Measurements from ENCODE around the gene HARS1.
"Not testable (repeated sequence)": the region's sequence is repeated elsewhere in the genome, so short reads cannot be mapped to it uniquely, and the experiment has no call there.

HARS1 gene

GRCh38 chr5:140664030-140664358 is 27.2 kb downstream of the HARS1 start:
- H3K4me1 Mint-ChIP-seq (ENCODE audit: low read depth), result peaks cover 41% of the 10 kb centered on the region
- H3K36me3 Mint-ChIP-seq (ENCODE audit: low read depth), result peaks cover 73% of the 10 kb centered on the region
- H3K27me3 Mint-ChIP-seq, result no peaks in the 10 kb centered on the region
- no peaks in the 10 kb centered on the region for H3K9me3 Mint-ChIP-seq
- H3K4me3 Mint-ChIP-seq, result peak overlapping the region; percentile 99
- peak overlapping the region; percentile 98 for H3K27ac Mint-ChIP-seq

GRCh38 chr5:140660371-140660770 is 30.8 kb downstream of the HARS1 start:
- H3K36me3 Mint-ChIP-seq (ENCODE audit: low read depth), result peaks cover 68% of the 10 kb centered on the region

DNA sequence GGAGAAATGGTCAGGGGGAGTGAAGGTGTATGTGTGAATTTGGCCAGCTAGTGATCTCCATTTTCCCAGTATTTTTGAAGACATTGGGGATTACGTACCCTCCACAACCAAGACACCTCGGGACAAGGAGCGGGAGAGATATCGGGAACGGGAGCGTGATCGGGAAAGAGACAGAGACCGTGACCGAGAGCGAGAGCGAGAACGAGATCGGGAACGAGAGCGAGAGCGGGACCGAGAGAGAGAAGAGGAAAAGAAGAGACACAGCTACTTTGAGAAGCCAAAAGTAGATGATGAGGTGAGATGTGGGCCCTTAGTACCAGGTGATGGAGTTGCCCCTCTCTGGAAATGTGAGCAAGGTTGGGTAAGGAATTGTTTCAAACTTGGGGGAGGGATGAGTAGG is 32.3 kb downstream of the HARS1 start:
- Mint-ChIP-seq H3K36me3 (ENCODE audit: low read depth) (peaks cover 76% of the 10 kb centered on the region), H3K4me3 (no peak overlapping the region), H3K9me3 (no peaks in the 10 kb centered on the region), H3K27me3 (no peaks in the 10 kb centered on the region), H3K27ac (no peak overlapping the region), H3K4me1 (ENCODE audit: low read depth) (peaks cover under 1% of the 10 kb centered on the region)

More at GRCh38 chr5:140660371-140660770, 30.8 kb downstream of the HARS1 start:
- H3K4me3 Mint-ChIP-seq, H3K9me3 Mint-ChIP-seq, H3K27me3 Mint-ChIP-seq, H3K27ac Mint-ChIP-seq: not testable (repeated sequence)
- H3K4me1 Mint-ChIP-seq (ENCODE audit: low read depth), result peaks cover 11% of the 10 kb centered on the region

DNA sequence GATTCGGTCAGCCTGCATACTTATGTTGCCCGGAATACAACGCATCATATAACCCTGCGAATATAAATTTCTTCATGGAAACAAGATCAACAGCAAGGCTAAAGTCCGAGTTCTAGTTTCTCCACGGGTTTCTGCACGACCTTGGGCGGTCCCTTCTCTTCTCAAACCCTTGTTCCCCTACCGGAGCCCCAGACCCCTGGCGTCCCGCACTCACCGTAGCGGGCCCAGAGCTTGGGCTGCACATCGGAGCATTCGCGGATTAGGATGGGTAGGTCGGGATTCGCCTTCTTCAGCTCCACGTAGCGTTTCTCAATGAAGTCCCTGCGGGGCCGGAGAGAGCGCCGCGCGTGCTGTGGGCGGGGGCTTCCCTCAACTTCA is 44.1 kb downstream of the HARS1 start:
- Mint-ChIP-seq H3K4me3 (peak overlapping the region; percentile 99), H3K27me3 (no peaks in the 10 kb centered on the region), H3K9me3 (no peaks in the 10 kb centered on the region), H3K27ac (peak overlapping the region; percentile 94), H3K36me3 (ENCODE audit: low read depth) (peaks cover 61% of the 10 kb centered on the region), H3K4me1 (ENCODE audit: low read depth) (peaks cover 57% of the 10 kb centered on the region)

DNA sequence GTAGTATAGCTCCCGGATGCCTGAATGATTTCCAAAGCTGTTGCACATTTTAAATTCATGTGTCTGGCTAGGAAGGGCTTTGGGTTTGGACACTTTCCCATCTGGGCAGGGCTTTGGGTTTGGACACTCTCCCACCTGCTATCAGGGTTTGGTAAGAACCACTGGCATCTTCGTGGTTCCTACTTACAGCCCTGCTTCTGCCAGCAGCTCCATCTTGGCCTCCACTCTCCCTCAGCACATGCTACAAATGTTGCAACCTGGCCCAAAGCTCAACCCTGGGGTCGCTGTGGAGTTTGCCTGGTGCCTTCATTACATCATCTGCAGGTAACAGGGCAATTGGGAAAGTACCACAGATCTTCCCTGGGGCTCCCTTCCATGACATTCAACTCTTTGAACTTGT is 48.5 kb downstream of the HARS1 start:
- Mint-ChIP-seq H3K4me3 (no peak overlapping the region), H3K36me3 (ENCODE audit: low read depth) (peaks cover 51% of the 10 kb centered on the region), H3K27ac (no peak overlapping the region), H3K27me3 (no peaks in the 10 kb centered on the region), H3K4me1 (ENCODE audit: low read depth) (peaks cover 66% of the 10 kb centered on the region), H3K9me3 (no peaks in the 10 kb centered on the region)

DNA sequence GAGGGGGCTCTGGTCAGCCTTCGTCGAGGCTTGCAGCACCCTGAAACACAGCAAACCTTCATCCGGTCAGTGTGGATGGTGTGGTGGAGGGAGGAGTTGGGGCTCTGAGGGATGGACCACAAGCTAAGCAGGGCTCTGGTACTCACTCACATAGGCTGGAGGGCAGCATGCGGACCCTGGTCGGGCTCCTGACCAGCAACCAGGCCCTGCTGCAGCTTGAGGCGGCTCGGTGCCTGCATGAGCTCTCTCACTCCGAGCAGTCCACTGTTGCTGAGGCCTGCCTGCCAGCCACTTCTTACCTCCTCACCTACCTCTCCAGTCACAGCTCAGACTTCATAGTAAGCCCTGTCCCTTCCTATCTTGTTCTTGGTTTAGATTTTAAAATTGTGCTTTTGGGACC is 49.5 kb downstream of the HARS1 start:
- Mint-ChIP-seq H3K4me1 (ENCODE audit: low read depth) (peaks cover 59% of the 10 kb centered on the region), H3K36me3 (ENCODE audit: low read depth) (peaks cover 51% of the 10 kb centered on the region), H3K4me3 (no peak overlapping the region), H3K9me3 (no peaks in the 10 kb centered on the region), H3K27ac (no peak overlapping the region), H3K27me3 (no peaks in the 10 kb centered on the region)

DNA sequence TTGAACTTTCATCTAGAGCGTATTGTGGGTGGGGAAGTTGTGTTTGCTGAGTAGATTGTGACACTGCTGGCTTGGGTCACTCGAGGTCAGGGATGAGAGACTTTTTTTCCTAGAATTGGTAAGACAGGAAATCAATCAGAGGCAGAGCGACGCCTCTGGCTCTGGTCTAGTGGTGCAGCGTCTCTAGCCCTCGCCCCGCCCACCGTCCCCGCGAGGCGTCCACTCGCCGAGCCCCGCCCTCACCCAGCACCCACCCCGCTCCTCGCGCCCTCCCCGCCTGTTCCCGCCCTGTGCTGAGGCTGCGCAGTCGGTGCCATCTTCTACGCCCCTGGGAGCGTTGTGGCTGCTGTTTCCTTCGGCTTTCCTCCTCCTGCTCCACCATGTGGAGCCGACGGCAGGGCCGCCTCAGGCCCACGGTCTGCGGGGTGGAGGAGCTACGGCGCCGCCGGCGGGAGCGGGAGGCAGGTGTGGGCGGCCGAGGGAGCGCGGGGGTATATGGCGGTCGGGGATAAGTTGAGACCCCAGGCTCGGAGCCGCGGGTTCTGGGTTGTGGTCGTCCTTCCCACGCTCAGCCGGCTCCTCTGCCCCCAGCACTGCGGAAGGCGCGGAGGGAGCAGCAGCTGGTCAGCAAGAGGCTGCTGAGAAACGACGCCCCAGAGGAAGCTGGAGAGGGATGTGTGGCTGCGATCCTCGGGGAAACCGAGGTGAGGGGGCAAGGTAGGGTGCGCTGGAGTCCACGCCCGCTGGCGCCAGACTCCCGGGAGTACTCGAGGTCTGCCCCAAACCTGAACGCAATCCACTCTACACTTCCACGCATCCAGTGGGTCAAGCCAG is 51.8 kb downstream of the HARS1 start, which contains the start of gene TMCO6:
TMCO6 (plus strand) TSS at position 304 of the 834 bp plus-strand sequence; CDS start at position 381, 77 bp downstream.
- Mint-ChIP-seq H3K9me3 (no peaks in the 10 kb centered on the region), H3K4me3 (peak within 1 kb of the TSS; percentile 99), H3K36me3 (ENCODE audit: low read depth) (peaks cover 32% of the 10 kb centered on the region), H3K27ac (peak within 1 kb of the TSS; percentile 98), H3K4me1 (ENCODE audit: low read depth) (peaks cover 47% of the 10 kb centered on the region), H3K27me3 (no peaks in the 10 kb centered on the region)

- H3K27me3 Mint-ChIP-seq, H3K9me3 Mint-ChIP-seq: not testable (repeated sequence)
- Mint-ChIP-seq H3K27ac (peak overlapping the region; percentile 87), H3K36me3 (ENCODE audit: low read depth) (peaks cover 27% of the 10 kb centered on the region), H3K4me1 (ENCODE audit: low read depth) (peaks cover 50% of the 10 kb centered on the region), H3K4me3 (peak overlapping the region; percentile 99)
These were observed 52.3 kb downstream of the HARS1 start for GRCh38 chr5:140638898-140639147.

DNA sequence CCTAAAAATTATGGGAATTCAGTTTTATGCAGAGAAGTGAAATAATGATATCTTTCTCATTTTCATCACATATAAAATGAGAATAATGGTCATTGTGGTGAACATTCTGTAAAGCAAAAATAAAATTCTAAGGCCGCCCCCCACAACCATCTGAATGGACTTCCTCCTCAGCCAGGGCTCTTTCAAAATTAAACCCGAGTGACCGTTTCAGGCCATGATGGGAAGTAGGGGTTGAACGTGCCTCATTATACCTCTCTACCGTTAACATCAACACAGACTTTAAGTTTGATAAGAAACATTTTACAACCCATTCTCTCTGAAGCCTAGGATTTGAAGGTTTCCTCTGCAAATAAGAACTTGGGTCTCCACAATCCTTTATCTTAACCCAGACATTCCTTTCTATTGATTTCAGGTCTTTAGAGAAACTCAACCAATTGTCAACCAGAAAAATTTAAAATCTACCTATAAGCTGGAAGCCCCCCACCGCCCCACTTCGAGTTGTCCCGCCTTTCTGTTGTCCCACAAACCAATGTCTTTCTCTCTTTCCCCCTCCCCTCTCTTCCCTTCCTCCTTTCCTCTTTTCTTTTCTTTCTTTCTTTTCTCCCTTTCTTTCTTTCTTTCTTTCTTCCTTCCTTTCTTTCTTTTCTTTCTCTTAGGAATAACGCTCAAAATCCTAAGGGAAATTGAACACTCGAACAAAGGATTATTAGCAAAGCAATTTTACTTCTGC is 53.6 kb downstream of the HARS1 start:
- Mint-ChIP-seq H3K9me3 (no peaks in the 10 kb centered on the region), H3K27me3 (peaks cover 6% of the 10 kb centered on the region), H3K27ac (no peak overlapping the region), H3K36me3 (ENCODE audit: low read depth) (peaks cover 21% of the 10 kb centered on the region), H3K4me1 (ENCODE audit: low read depth) (peaks cover 57% of the 10 kb centered on the region), H3K4me3 (no peak overlapping the region)

DNA sequence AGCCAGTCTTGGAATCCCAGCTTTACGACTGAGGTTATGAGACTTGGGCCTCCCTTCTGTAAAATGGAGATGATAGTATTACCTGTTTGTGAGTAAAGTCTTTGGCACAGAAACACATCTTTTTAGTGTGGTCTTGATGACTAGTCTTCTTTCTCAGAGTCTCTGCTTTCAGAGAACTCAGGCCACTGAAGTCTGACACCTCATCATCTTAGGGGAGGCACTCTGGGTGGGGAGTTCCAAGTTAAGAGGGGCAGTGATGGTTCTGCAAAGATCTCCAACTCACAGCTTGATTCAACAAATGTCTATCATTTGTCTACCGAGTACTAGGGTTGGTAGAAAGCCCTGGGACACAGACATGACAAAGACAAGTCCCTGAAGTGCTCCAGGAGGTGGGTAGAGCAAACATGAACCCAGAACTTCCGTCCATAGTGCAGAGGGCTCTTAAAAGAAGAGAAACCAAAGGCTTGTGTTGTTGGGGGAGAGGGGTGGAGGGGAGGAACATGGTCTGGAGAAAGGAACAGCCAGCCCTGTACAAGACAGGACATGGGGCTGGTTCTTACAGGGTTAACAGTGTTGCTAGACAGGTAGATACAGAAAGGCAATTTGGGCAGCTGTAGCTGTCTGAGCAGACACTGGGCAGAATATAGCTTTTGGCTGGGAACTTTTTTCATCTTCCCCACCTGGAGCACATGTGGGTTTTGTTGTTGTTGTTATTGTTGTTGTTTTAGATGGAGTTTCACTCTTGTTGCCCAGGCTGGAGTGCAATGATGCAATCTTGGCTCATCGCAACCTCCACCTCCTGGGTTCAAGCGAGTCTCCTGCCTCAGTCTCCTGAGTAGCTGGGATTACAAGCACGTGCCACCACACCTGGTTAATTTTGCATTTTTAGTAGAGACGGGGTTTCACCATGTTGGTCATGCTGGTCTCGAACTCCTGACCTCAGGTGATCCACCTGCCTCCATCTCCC is 55.6 kb downstream of the HARS1 start:
- Mint-ChIP-seq H3K4me3 (no peak overlapping the region), H3K27me3 (peaks cover 15% of the 10 kb centered on the region), H3K4me1 (ENCODE audit: low read depth) (peaks cover 49% of the 10 kb centered on the region), H3K36me3 (ENCODE audit: low read depth) (peaks cover 6% of the 10 kb centered on the region), H3K27ac (peak overlapping the region; percentile 40), H3K9me3 (no peaks in the 10 kb centered on the region)

- no peaks in the 10 kb centered on the region for H3K36me3 Mint-ChIP-seq (ENCODE audit: low read depth)
- peaks cover 16% of the 10 kb centered on the region for H3K27me3 Mint-ChIP-seq
- peaks cover 40% of the 10 kb centered on the region for H3K4me1 Mint-ChIP-seq (ENCODE audit: low read depth)
- no peaks in the 10 kb centered on the region for H3K9me3 Mint-ChIP-seq
- no peak overlapping the region for H3K4me3 Mint-ChIP-seq
- H3K27ac Mint-ChIP-seq, result no peak overlapping the region
These were observed 57.1 kb downstream of the HARS1 start for GRCh38 chr5:140634103-140634502.

GRCh38 chr5:140633501-140633900 is 57.7 kb downstream of the HARS1 start:
- Mint-ChIP-seq H3K27me3 (peaks cover 16% of the 10 kb centered on the region), H3K27ac (peak overlapping the region; percentile 16), H3K4me3 (peak overlapping the region; percentile 83), H3K9me3 (no peaks in the 10 kb centered on the region), H3K36me3 (ENCODE audit: low read depth) (no peaks in the 10 kb centered on the region), H3K4me1 (ENCODE audit: low read depth) (peaks cover 34% of the 10 kb centered on the region)

DNA sequence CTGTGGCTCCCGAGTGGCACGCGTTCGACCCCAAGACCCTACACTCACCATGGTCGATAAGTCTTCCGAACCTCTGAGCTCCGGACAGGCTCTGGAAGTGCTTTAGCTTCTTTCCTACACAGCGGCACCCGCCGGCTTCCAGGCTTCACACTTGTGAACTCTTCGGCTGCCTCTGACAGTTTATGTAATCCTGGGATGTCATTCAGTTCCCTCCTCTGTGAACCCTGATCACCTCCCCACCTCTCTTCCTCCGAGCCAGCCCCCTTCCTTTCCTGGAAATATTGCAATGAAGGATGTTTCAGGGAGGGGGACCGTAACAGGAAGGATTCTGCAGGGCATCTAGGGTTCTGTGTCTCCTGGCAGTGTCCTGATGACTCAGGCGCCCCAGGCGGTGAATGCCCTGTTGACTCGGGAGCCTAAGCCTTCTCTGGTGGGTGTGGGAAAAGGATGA is 58.1 kb downstream of the HARS1 start, which contains the start of gene CD14:
CD14 (minus strand) TSS at position 155 of the 451 bp plus-strand sequence; CDS start at position 51, 104 bp downstream.
- Mint-ChIP-seq H3K36me3 (ENCODE audit: low read depth) (peaks cover 3% of the 10 kb centered on the region), H3K4me1 (ENCODE audit: low read depth) (peaks cover 31% of the 10 kb centered on the region), H3K27ac (peak within 1 kb of the TSS; percentile 55), H3K9me3 (peaks cover 3% of the 10 kb centered on the region), H3K4me3 (peak within 1 kb of the TSS; percentile 83), H3K27me3 (peaks cover 18% of the 10 kb centered on the region)

DNA sequence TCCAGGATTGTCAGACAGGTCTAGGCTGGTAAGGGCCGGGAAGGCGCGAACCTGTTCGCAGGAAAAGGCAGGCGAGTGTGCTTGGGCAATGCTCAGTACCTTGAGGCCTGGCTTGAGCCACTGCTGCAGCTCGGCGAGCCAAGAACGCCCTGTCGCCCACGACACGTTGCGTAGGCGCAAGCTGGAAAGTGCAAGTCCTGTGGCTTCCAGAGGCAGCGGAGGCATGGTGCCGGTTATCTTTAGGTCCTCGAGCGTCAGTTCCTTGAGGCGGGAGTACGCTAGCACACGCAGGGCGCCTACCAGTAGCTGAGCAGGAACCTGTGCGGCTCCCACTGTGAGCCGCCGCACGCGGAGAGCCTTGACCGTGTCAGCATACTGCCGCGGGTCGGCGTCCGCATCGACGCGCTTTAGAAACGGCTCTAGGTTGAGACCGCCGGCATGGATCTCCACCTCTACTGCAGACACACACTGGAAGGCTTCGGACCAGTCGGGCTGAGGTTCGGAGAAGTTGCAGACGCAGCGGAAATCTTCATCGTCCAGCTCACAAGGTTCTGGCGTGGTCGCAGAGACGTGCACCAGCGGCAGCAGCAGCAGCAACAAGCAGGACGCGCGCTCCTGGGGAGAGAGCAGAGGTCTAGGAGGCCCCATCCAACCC is 58.7 kb downstream of the HARS1 start:
- H3K27ac Mint-ChIP-seq, result peak overlapping the region; percentile 55
- H3K36me3 Mint-ChIP-seq (ENCODE audit: low read depth), result peaks cover 3% of the 10 kb centered on the region
- H3K27me3 Mint-ChIP-seq, result peaks cover 19% of the 10 kb centered on the region
- peaks cover 3% of the 10 kb centered on the region for H3K9me3 Mint-ChIP-seq
- peak overlapping the region; percentile 83 for H3K4me3 Mint-ChIP-seq
- peaks cover 30% of the 10 kb centered on the region for H3K4me1 Mint-ChIP-seq (ENCODE audit: low read depth)

Measured in stimulated activated naive CD8-positive, alpha-beta T cell treated with anti-CD3 and anti-CD28 coated beads, Interleukin-15, Interleukin-2, amounts not matched to agents 100 ng/mL and 50 ng/mL, for 24 hours (primary cell).